AG04450 (cell line): ENCODE data around the gene B3GLCT. TPM values are rescaled to one million over a fixed set of nuclear protein-coding genes. Genes with fewer than 3 reads are reported as not detected.

ENCODE experiments used
- CTCF ChIA-PET: fragments of 300-600, 350-600 bp; formaldehyde crosslinking; extraction: SDS; loops from one replicate; lab custom pipeline; 2022; ENCODE audit warnings: antibody characterized with exemption, inconsistent platforms; lab: Charles Lee
- POLR2A ChIA-PET: fragments of 350-600 bp; formaldehyde crosslinking; extraction: SDS; loops from one replicate; lab custom pipeline; 2021; ENCODE audit warnings: antibody characterized with exemption, inconsistent platforms; lab: Yijun Ruan, JAX
- DNase-seq: peaks from one replicate; pipeline ENCODE4 v3.0.0-alpha.2; 2011; ENCODE audit warnings: low read depth, low spot score
- H3K27ac ChIP-seq: one replicate; pipeline ENCODE4 v1.5.1; 2012; ENCODE audit warnings: low read depth, low read length, control low read depth
- H3K27me3 ChIP-seq: one replicate; pipeline ENCODE4 v1.6.0; 2012; ENCODE audit warnings: low read length; ENCODE audit not compliant: control insufficient read depth, insufficient read depth
- H3K4me3 ChIP-seq: 2 replicates; pipeline ENCODE4 v1.5.1; 2011; ENCODE audit warnings: mild to moderate bottlenecking, low read depth, low read length, control low read depth
- H3K9me3 ChIP-seq: 2 replicates; pipeline ENCODE4 v1.5.1; 2012; ENCODE audit warnings: low read length; ENCODE audit not compliant: control insufficient read depth, insufficient read depth
- CTCF ChIP-seq: IDR thresholded peaks from 2 replicates; pipeline ENCODE4 v1.5.1; 2011; ENCODE audit warnings: low read depth, low read length, control low read depth, inconsistent platforms
- polyA plus RNA-seq: library from polyadenylated mRNA; depleted of rRNA; stranded (reverse); fragments of >200 nt; gene quantifications from 2 replicates; pipeline ENCODE4 v1.2.3, GENCODE V29; 2011

Gene B3GLCT
- polyA plus RNA-seq, 1 experiment: 2.3 TPM

GRCh38 chr13:31223640-31224039, 23.9 kb downstream of the B3GLCT start:
- no peak for DNase-seq
- ChIA-PET POLR2A (no interaction called here), CTCF (interaction anchor here (3.4 kb wide), 1 partner anchor 12 kb away, joined by 23 read pairs; no protein-coding TSS in a partner anchor)
- H3K27ac ChIP-seq: no peak overlapping the region
- H3K27me3 ChIP-seq: no peaks in the 10 kb centered on the region
- no peak overlapping the region for H3K4me3 ChIP-seq
- H3K9me3 ChIP-seq: no peaks in the 10 kb centered on the region
- no peak for TF ChIP-seq CTCF

- CTCF ChIA-PET: interaction anchor here (2.9 to 4.9 kb wide), 2 partner anchors 12 to 200 kb away, joined by 11 to 41 read pairs; no protein-coding TSS in a partner anchor
- H3K9me3 ChIP-seq: no peaks in the 10 kb centered on the region
- H3K27me3 ChIP-seq: no peaks in the 10 kb centered on the region
- no peak overlapping the region for H3K27ac ChIP-seq
- no peak overlapping the region for H3K4me3 ChIP-seq
- POLR2A ChIA-PET: no interaction called here
- DNase-seq: no peak
- TF ChIP-seq CTCF: no peak
Observed at GRCh38 chr13:31224174-31224669, 24.4 kb downstream of the B3GLCT start.

- TF ChIP-seq CTCF: no peak
- Histone ChIP-seq H3K27ac (no peak overlapping the region), H3K27me3 (no peaks in the 10 kb centered on the region), H3K4me3 (no peak overlapping the region), H3K9me3 (no peaks in the 10 kb centered on the region)
- ChIA-PET CTCF (interaction anchor here (2.9 to 4.9 kb wide), 2 partner anchors 11 to 199 kb away, joined by 11 to 41 read pairs; no protein-coding TSS in a partner anchor), POLR2A (no interaction called here)
- DNase-seq: no peak
Observed at GRCh38 chr13:31224963-31225559, 25.3 kb downstream of the B3GLCT start.

- ChIA-PET POLR2A (no interaction called here), CTCF (interaction anchor here (2.9 to 4.9 kb wide), 2 partner anchors 10 to 198 kb away, joined by 11 to 41 read pairs; no protein-coding TSS in a partner anchor)
- Histone ChIP-seq H3K27me3 (no peaks in the 10 kb centered on the region), H3K27ac (no peak overlapping the region), H3K9me3 (no peaks in the 10 kb centered on the region), H3K4me3 (no peak overlapping the region)
- TF ChIP-seq CTCF: no peak
- no peak for DNase-seq
Observed at GRCh38 chr13:31225998-31226675, 26.4 kb downstream of the B3GLCT start.

- H3K27me3 ChIP-seq: no peaks in the 10 kb centered on the region
- no peaks in the 10 kb centered on the region for H3K9me3 ChIP-seq
- CTCF ChIA-PET: interaction anchor here (2.9 to 4.9 kb wide), 2 partner anchors 9 to 197 kb away, joined by 11 to 41 read pairs; no protein-coding TSS in a partner anchor
- POLR2A ChIA-PET: no interaction called here
- H3K27ac ChIP-seq: no peak overlapping the region
- no peak for TF ChIP-seq CTCF
- H3K4me3 ChIP-seq: no peak overlapping the region
- DNase-seq: no peak
Observed at GRCh38 chr13:31227063-31227462, 27.3 kb downstream of the B3GLCT start.
